SK-N-SH treated with all-trans-retinoic acid at 6 μM for 48 hours (cell line): ENCODE measurements around the gene MAST4.

Source experiments
- ATAC-seq: fragments of 200-7000 bp; cut with Tn5 transposase; 3 replicates; pipeline ENCODE4 v1.9.1; 2020; ENCODE audit warnings: mild to moderate bottlenecking, moderate library complexity
- ARNTL ChIP-seq: fragments of 450-650 bp; formaldehyde crosslinking; IDR thresholded peaks from 2 replicates; pipeline ENCODE4 v1.5.0; 2020; ENCODE audit warnings: low read depth, mild to moderate bottlenecking, moderate library complexity, borderline replicate concordance
- BACH2 ChIP-seq: fragments of 250-450 bp; sonication (Bioruptor Pico); IDR thresholded peaks from 2 replicates; pipeline ENCODE4 v1.9.0; 2021; ENCODE audit warnings: mild to moderate bottlenecking, borderline replicate concordance
- CSDC2 ChIP-seq: fragments of 250-450 bp; sonication (Bioruptor Pico); IDR thresholded peaks from 2 replicates; pipeline ENCODE4 v1.5.0; 2020; ENCODE audit warnings: mild to moderate bottlenecking, moderate library complexity
- ESRRG ChIP-seq: fragments of 250-450 bp; sonication (Bioruptor Pico); IDR thresholded peaks from 2 replicates; pipeline ENCODE4 v1.6.1; 2021; ENCODE audit warnings: mild to moderate bottlenecking
- GLIS3 ChIP-seq: fragments of 250-450 bp; sonication (Bioruptor Pico); IDR thresholded peaks from 2 replicates; pipeline ENCODE4 v1.5.0; 2020; ENCODE audit warnings: mild to moderate bottlenecking, moderate library complexity
- ISL1 ChIP-seq: fragments of 250-450 bp; sonication (Bioruptor Pico); IDR thresholded peaks from 2 replicates; pipeline ENCODE4 v2.1.2; 2022; ENCODE audit warnings: mild to moderate bottlenecking, moderate library complexity
- OSR1 ChIP-seq: fragments of 250-450 bp; sonication (Bioruptor Pico); IDR thresholded peaks from 2 replicates; pipeline ENCODE4 v1.8.0; 2022; ENCODE audit warnings: moderate library complexity, mild to moderate bottlenecking, inconsistent platforms
- PATZ1 ChIP-seq: fragments of 250-450 bp; sonication (Bioruptor Pico); IDR thresholded peaks from 2 replicates; pipeline ENCODE4 v1.8.0; 2020; ENCODE audit warnings: mild to moderate bottlenecking, moderate library complexity, borderline replicate concordance
- POU6F1 ChIP-seq: fragments of 250-450 bp; sonication (Bioruptor Pico); IDR thresholded peaks from 2 replicates; pipeline ENCODE4 v1.8.0; 2021; ENCODE audit warnings: low read depth, mild to moderate bottlenecking, moderate library complexity, borderline replicate concordance
- PPARA ChIP-seq: fragments of 250-450 bp; sonication (Bioruptor Pico); IDR thresholded peaks from 2 replicates; pipeline ENCODE4 v1.5.0; 2020; ENCODE audit warnings: mild to moderate bottlenecking, borderline replicate concordance
- RARB ChIP-seq: fragments of 250-450 bp; sonication (Bioruptor Pico); IDR thresholded peaks from 2 replicates; pipeline ENCODE4 v1.8.0; 2021; ENCODE audit warnings: mild to moderate bottlenecking, moderate library complexity
- SNAI2 ChIP-seq: fragments of 250-450 bp; sonication (Bioruptor Pico); IDR thresholded peaks from 2 replicates; pipeline ENCODE4 v1.5.0; 2020; ENCODE audit warnings: mild to moderate bottlenecking, moderate library complexity
- TCF4 ChIP-seq: fragments of 250-450 bp; sonication (Bioruptor Pico); IDR thresholded peaks from 2 replicates; pipeline ENCODE4 v1.8.0; 2021; ENCODE audit warnings: mild to moderate bottlenecking, moderate library complexity, borderline replicate concordance
- TOX ChIP-seq: fragments of 250-450 bp; sonication (Bioruptor Pico); IDR thresholded peaks from 2 replicates; pipeline ENCODE4 v1.8.0; 2021; ENCODE audit warnings: mild to moderate bottlenecking, moderate library complexity, borderline replicate concordance
- ZC3H10 ChIP-seq: fragments of 250-450 bp; sonication (Bioruptor Pico); IDR thresholded peaks from 2 replicates; pipeline ENCODE4 v1.5.1; 2021; ENCODE audit warnings: mild to moderate bottlenecking, moderate library complexity
- ZFP3 ChIP-seq: fragments of 250-450 bp; sonication (Bioruptor Pico); IDR thresholded peaks from 2 replicates; pipeline ENCODE4 v1.5.0; 2020; ENCODE audit warnings: mild to moderate bottlenecking, moderate library complexity
- ZFP30 ChIP-seq: fragments of 450-650 bp; formaldehyde crosslinking; IDR thresholded peaks from 2 replicates; pipeline ENCODE4 v1.5.0; 2022; ENCODE audit warnings: mild to moderate bottlenecking, moderate library complexity
- ZNF565 ChIP-seq: fragments of 450-650 bp; formaldehyde crosslinking; conservative IDR thresholded peaks from 2 replicates; pipeline ENCODE4 v1.5.0; 2020; ENCODE audit warnings: low read depth, mild to moderate bottlenecking, moderate library complexity
- ZNF70 ChIP-seq: fragments of 450-650 bp; formaldehyde crosslinking; IDR thresholded peaks from 2 replicates; pipeline ENCODE4 v1.5.0; 2020; ENCODE audit warnings: mild to moderate bottlenecking, moderate library complexity
- ZNF8 ChIP-seq: fragments of 450-650 bp; formaldehyde crosslinking; IDR thresholded peaks from 2 replicates; pipeline ENCODE4 v1.5.0; 2020; ENCODE audit warnings: mild to moderate bottlenecking, moderate library complexity
- TF ChIP-seq, protein P1 (sequence below): fragments of 250-450 bp; sonication (Bioruptor Pico); IDR thresholded peaks from 2 replicates; pipeline ENCODE4 v1.5.1; 2020; ENCODE audit warnings: low read depth, mild to moderate bottlenecking, moderate library complexity
- TF ChIP-seq, protein P2 (sequence below): fragments of 250-450 bp; sonication (Bioruptor Pico); IDR thresholded peaks from 2 replicates; pipeline ENCODE4 v1.5.1; 2021; ENCODE audit warnings: mild to moderate bottlenecking, moderate library complexity

Gene MAST4

GRCh38 chr5:66881480-66882161, 285.4 kb downstream of the MAST4 start:
- no peak for ATAC-seq
- TF ChIP-seq OSR1 (no peak), POU6F1 (no peak), ZFP3 (CRISPR knock-in tag) (0 out of 2 replicates have a peak, but pooled peaks have one; percentile 17), BACH2 (CRISPR knock-in tag) (no peak), ESRRG (CRISPR knock-in tag) (no peak)
- TF ChIP-seq, all 23 proteins: peak for 1

- no peak for TF ChIP-seq PPARA
- no peak for TF ChIP-seq ZNF70
- TF ChIP-seq ESRRG (CRISPR knock-in tag), result no peak
- TF ChIP-seq ZFP3 (CRISPR knock-in tag), result no peak
- TF ChIP-seq, protein P1, sequence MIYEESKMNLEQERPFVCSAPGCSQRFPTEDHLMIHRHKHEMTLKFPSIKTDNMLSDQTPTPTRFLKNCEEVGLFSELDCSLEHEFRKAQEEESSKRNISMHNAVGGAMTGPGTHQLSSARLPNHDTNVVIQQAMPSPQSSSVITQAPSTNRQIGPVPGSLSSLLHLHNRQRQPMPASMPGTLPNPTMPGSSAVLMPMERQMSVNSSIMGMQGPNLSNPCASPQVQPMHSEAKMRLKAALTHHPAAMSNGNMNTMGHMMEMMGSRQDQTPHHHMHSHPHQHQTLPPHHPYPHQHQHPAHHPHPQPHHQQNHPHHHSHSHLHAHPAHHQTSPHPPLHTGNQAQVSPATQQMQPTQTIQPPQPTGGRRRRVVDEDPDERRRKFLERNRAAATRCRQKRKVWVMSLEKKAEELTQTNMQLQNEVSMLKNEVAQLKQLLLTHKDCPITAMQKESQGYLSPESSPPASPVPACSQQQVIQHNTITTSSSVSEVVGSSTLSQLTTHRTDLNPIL, result no peak
- TF ChIP-seq SNAI2, result no peak
- TF ChIP-seq ZFP30, result no peak
- TF ChIP-seq ZNF565 (CRISPR knock-in tag), result no peak
- TF ChIP-seq ZNF8 (CRISPR knock-in tag), result no peak
- no peak for TF ChIP-seq POU6F1
- TF ChIP-seq RARB (CRISPR knock-in tag), result no peak
- TF ChIP-seq, protein P2, sequence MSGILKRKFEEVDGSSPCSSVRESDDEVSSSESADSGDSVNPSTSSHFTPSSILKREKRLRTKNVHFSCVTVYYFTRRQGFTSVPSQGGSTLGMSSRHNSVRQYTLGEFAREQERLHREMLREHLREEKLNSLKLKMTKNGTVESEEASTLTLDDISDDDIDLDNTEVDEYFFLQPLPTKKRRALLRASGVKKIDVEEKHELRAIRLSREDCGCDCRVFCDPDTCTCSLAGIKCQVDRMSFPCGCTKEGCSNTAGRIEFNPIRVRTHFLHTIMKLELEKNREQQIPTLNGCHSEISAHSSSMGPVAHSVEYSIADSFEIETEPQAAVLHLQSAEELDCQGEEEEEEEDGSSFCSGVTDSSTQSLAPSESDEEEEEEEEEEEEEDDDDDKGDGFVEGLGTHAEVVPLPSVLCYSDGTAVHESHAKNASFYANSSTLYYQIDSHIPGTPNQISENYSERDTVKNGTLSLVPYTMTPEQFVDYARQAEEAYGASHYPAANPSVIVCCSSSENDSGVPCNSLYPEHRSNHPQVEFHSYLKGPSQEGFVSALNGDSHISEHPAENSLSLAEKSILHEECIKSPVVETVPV (CRISPR knock-in tag), result no peak
- TF ChIP-seq ISL1 (CRISPR knock-in tag), result no peak
- TF ChIP-seq TOX, result no peak
- no peak for TF ChIP-seq GLIS3 (CRISPR knock-in tag)
- no peak for TF ChIP-seq ARNTL (CRISPR knock-in tag)
- TF ChIP-seq CSDC2, result no peak
Observed at GRCh38 chr5:66882606-66883227, 286.5 kb downstream of the MAST4 start.

DNA sequence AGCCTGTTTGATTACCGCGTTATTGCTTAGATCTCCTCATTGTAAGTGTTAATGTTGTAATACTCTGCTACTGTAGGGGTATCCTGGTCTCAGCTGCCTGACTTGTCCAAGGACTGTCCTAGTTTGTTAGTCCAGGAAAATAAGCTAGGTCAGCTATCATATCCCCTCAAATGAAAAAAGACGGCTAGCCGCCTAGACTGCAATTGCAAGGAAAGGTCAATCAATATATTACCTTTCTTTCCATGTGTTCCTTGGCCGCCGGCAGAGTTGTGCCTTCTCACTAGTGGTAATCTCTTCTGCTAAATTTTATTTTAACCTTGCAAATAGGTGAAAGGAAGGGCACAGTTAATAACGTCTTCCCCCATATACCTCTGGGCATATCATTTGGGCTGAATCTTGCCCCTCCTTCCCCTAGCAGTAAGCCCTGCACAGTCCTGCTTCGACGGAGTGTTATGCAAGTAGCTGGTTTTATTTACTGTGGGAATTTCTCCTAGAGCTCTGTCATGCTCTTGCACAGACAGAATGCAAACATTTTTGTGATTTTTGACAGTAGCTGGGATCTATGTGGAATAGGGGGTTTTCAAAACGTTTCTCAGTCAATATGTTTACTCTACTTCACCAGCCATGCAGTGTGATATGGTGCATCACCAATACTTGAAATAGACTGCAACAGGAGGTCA, 288.5 kb downstream of the MAST4 start:
- TF ChIP-seq ARNTL (CRISPR knock-in tag) (no peak), ZNF70 (no peak), ISL1 (CRISPR knock-in tag) (no peak), TCF4 (CRISPR knock-in tag) (no peak)
- TF ChIP-seq, protein P2 (CRISPR knock-in tag), result no peak
- no peak for ATAC-seq

More at GRCh38 chr5:66882606-66883227, 286.5 kb downstream of the MAST4 start:
- 0 out of 3 replicates have a peak, but pooled peaks have one; percentile 39 for ATAC-seq

- ATAC-seq, result no peak
- TF ChIP-seq PATZ1 (CRISPR knock-in tag) (no peak), ZFP3 (CRISPR knock-in tag) (no peak), ZNF565 (CRISPR knock-in tag) (no peak), ESRRG (CRISPR knock-in tag) (no peak), GLIS3 (CRISPR knock-in tag) (no peak), ZC3H10 (CRISPR knock-in tag) (no peak), PPARA (no peak), ZNF70 (no peak), BACH2 (CRISPR knock-in tag) (no peak), SNAI2 (no peak), ZNF8 (CRISPR knock-in tag) (no peak), TCF4 (CRISPR knock-in tag) (no peak), ZFP30 (no peak)
- TF ChIP-seq, protein P1, result no peak
Observed at GRCh38 chr5:66886941-66887340, 290.7 kb downstream of the MAST4 start.
